ENCODE measurements around the gene SLC25A13.

Gene SLC25A13

DNA sequence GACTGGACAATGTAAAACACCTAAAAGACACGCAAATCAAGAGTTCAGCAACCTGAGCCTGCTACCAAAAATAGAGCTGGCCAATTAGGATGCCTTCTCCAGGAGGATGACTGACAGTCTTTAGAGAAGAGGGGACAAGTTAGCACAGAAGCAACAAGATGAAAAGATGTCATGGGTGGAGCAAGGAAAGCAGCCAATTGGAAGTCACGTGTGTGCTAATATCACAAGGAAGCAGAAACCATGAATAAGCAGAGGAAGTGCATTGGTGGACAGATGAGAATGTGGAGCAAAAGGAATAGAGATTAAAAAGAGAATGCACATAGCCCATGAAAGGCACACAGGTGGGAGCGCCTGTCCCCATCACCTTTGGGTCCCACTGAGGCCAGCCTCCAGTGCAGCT, 148.1 kb downstream of the SLC25A13 start:
- Histone ChIP-seq H3K27me3 (ENCODE audit: insufficient read depth, poor library complexity, severe bottlenecking) (no peaks in the 10 kb centered on the region), H3K4me3 (replicated peaks; ENCODE audit: insufficient read depth, low read length) (no peak overlapping the region), H3K27ac (replicated peaks) (no peak overlapping the region)
- DNase-seq (ENCODE audit: low read depth in 1 of 2, low spot score in 1 of 2) = no peak
- no peak for TF ChIP-seq GABPA (IDR thresholded peaks at IDR 0.05; ENCODE audit: low read depth)
- TF ChIP-seq, protein P1, sequence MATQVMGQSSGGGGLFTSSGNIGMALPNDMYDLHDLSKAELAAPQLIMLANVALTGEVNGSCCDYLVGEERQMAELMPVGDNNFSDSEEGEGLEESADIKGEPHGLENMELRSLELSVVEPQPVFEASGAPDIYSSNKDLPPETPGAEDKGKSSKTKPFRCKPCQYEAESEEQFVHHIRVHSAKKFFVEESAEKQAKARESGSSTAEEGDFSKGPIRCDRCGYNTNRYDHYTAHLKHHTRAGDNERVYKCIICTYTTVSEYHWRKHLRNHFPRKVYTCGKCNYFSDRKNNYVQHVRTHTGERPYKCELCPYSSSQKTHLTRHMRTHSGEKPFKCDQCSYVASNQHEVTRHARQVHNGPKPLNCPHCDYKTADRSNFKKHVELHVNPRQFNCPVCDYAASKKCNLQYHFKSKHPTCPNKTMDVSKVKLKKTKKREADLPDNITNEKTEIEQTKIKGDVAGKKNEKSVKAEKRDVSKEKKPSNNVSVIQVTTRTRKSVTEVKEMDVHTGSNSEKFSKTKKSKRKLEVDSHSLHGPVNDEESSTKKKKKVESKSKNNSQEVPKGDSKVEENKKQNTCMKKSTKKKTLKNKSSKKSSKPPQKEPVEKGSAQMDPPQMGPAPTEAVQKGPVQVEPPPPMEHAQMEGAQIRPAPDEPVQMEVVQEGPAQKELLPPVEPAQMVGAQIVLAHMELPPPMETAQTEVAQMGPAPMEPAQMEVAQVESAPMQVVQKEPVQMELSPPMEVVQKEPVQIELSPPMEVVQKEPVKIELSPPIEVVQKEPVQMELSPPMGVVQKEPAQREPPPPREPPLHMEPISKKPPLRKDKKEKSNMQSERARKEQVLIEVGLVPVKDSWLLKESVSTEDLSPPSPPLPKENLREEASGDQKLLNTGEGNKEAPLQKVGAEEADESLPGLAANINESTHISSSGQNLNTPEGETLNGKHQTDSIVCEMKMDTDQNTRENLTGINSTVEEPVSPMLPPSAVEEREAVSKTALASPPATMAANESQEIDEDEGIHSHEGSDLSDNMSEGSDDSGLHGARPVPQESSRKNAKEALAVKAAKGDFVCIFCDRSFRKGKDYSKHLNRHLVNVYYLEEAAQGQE (IDR thresholded peaks at IDR 0.05; ENCODE audit: insufficient replicate concordance, low read depth) = no peak
- TF ChIP-seq POLR2AphosphoS5 (IDR thresholded peaks at IDR 0.05; ENCODE audit: low read depth) = no peak
- TF ChIP-seq SPI1 (IDR thresholded peaks at IDR 0.05; ENCODE audit: borderline replicate concordance, low read depth) = no peak
- TF ChIP-seq, protein P2, sequence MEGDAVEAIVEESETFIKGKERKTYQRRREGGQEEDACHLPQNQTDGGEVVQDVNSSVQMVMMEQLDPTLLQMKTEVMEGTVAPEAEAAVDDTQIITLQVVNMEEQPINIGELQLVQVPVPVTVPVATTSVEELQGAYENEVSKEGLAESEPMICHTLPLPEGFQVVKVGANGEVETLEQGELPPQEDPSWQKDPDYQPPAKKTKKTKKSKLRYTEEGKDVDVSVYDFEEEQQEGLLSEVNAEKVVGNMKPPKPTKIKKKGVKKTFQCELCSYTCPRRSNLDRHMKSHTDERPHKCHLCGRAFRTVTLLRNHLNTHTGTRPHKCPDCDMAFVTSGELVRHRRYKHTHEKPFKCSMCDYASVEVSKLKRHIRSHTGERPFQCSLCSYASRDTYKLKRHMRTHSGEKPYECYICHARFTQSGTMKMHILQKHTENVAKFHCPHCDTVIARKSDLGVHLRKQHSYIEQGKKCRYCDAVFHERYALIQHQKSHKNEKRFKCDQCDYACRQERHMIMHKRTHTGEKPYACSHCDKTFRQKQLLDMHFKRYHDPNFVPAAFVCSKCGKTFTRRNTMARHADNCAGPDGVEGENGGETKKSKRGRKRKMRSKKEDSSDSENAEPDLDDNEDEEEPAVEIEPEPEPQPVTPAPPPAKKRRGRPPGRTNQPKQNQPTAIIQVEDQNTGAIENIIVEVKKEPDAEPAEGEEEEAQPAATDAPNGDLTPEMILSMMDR (IDR thresholded peaks at IDR 0.05; ENCODE audit: insufficient read depth, low read length) = no peak

DNA sequence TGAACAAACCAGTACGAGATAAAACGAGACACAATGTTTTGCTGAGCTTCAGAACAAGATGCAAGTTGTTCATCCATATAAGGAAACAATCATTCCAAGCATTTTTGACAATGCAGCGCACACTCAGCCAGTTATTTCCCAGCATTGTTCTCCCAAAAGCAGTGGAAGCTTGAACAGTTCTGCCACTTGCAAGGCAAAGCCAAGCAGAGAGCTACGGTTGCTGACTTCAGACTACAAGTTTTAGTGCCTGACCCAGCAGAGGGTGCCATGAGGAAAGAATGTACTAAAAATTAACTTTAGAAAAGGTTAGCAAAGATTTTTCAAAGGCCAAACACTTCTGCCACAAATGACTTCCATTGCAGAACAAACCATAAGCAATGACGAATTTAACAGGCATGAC, 152.5 kb downstream of the SLC25A13 start:
- H3K27me3 ChIP-seq (ENCODE audit: insufficient read depth, poor library complexity, severe bottlenecking) = no peaks in the 10 kb centered on the region
- H3K27ac ChIP-seq (replicated peaks) = no peak overlapping the region
- DNase-seq (ENCODE audit: low read depth in 1 of 2, low spot score in 1 of 2) = no peak
- no peak overlapping the region for H3K4me3 ChIP-seq (replicated peaks; ENCODE audit: insufficient read depth, low read length)
- TF ChIP-seq, protein P1 (IDR thresholded peaks at IDR 0.05; ENCODE audit: insufficient replicate concordance, low read depth) = no peak
- TF ChIP-seq GABPA (IDR thresholded peaks at IDR 0.05; ENCODE audit: low read depth) = no peak
- TF ChIP-seq, protein P2 (IDR thresholded peaks at IDR 0.05; ENCODE audit: insufficient read depth, low read length) = no peak
- no peak for TF ChIP-seq POLR2AphosphoS5 (IDR thresholded peaks at IDR 0.05; ENCODE audit: low read depth)
- no peak for TF ChIP-seq SPI1 (IDR thresholded peaks at IDR 0.05; ENCODE audit: borderline replicate concordance, low read depth)

DNA sequence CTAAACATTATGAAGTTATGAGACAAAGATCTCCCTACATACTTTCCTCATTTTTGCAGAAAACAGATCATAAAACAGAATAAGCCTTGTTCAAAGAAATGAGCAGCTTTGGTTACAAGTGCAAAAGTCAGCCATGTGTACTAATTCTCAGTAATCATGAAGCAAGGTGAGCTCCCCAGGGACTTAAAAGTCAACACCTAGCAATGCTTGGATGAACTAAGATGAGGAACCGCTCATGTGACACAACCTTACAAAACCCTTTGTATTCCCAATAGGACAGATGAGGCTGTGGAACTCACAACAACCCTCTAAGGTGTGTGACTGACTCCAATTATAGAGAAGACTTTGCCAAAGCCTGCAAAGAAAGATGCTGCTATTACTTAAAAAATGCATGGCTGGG, 154.5 kb downstream of the SLC25A13 start:
- TF ChIP-seq, protein P1 (IDR thresholded peaks at IDR 0.05; ENCODE audit: insufficient replicate concordance, low read depth) = no peak
- TF ChIP-seq SPI1 (IDR thresholded peaks at IDR 0.05; ENCODE audit: borderline replicate concordance, low read depth) (no peak), GABPA (IDR thresholded peaks at IDR 0.05; ENCODE audit: low read depth) (no peak), POLR2AphosphoS5 (IDR thresholded peaks at IDR 0.05; ENCODE audit: low read depth) (no peak)
- TF ChIP-seq, protein P2 (IDR thresholded peaks at IDR 0.05; ENCODE audit: insufficient read depth, low read length) = no peak
- no peaks in the 10 kb centered on the region for H3K27me3 ChIP-seq (ENCODE audit: insufficient read depth, poor library complexity, severe bottlenecking)
- DNase-seq (ENCODE audit: low read depth in 1 of 2, low spot score in 1 of 2) = no peak
- no peak overlapping the region for H3K27ac ChIP-seq (replicated peaks)
- H3K4me3 ChIP-seq (replicated peaks; ENCODE audit: insufficient read depth, low read length) = no peak overlapping the region

Data from HL-60 (cell line).